Stimulated activated CD8-positive, alpha-beta memory T cell treated with anti-CD3 and anti-CD28 coated beads, Interleukin-7, amount 100 ng/mL, for 4 hours (primary cell): ENCODE results near the gene CPM.
"Not testable (repeated sequence)": the region's sequence is repeated elsewhere in the genome, so short reads cannot be mapped to it uniquely, and the experiment has no call there.

Experiments used
- DNase-seq, 2 donors: peaks; one replicate each; pipeline ENCODE4 v3.0.0-alpha.2; 2020; ENCODE audit warnings: low read depth in 2 of 2

Gene CPM

DNA sequence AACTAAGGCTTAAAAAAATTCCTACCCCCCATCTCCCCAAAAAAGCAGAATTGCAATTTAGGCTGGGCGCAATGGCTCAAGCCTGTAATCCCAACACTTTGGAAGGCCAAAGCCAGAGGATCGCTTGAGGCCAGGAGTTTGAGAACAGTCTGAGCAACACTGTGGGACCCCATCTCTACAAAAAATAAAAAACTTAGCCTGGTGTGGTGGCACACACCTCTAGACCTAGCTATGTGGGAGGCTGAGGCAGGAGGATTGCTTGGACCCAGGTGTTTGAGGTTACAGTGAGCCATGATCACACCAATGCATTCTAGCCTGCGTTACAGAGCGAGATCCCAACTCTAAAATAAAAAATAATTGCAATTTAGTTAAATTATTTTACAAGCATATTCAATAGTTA is 54.1 kb downstream of the CPM start:
- DNase-seq: no peak

DNA sequence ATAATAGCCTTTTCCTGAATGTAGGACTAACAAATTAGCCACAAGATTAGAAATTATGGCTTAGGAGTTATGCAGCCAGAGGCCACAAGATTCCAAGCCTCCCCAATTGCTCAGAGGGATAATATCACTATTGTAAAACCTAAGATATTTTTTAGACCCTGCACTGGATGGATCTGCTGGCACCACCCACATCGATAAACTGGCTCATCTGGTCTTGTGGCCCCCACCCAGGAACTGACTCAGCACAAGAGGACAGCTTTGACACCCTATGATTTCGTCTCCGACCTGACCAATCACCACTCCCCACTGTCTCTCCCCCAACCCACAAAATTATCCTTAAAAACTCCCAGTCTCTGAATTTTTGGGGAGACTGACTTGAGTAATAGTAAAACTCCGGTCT is 54.7 kb downstream of the CPM start:
- no peak for DNase-seq

DNA sequence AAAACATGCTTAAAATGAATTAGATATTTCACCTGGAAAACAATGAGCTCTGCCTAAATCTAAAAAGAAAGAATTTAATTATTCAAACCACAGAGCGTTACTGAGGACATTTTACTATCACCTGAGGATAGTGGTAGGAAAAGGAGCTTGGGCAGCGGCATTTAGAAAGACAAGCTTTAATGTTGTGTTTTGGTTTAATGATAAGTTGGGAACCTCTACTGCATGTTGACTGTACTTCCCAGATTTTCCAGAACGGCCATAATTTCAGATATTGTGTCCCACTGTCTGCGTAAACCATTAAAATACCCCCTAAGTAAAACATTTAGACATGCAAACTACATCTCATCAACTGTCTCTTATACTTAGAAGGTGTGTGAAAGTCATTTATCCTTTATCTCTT is 55.4 kb downstream of the CPM start:
- no peak for DNase-seq

DNA sequence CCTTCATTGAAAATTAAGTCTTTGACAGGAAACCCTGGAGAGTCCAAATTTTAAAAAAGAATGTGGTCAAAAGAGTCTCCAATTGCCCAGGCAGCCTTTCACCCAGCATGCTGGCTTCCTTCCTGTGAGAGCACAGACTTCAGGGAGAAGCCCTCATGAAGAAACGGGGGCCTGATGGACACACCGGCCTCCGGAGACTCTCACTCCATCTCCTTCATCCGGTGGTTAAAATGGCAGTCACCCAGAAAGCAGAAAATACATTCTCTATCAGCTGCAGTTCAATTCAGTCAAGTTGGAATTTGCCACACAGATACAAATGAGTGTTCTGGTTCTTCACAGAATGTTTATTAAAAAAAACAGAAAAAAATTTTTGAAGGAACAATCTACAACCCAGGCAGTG is 56.5 kb downstream of the CPM start:
- DNase-seq: no peak

DNA sequence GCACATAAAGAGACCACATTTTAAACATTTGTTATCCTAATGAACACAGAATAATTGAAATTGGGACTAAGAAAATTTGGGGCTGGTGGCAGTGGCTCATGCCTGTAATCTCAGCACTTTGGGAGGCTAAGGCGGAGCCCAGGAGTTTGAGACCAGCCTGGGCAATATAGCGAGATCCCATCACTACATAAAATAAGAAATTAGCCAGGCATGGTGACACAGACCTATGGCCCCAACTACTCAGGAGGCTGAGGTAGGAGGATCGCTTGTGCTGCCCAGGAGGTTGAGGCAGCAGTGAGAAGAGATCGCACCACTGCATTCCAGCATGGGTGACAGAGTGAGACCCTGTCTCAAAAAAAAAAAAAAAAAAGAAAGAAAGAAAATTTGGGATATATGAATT is 59.7 kb downstream of the CPM start:
- no peak for DNase-seq

DNA sequence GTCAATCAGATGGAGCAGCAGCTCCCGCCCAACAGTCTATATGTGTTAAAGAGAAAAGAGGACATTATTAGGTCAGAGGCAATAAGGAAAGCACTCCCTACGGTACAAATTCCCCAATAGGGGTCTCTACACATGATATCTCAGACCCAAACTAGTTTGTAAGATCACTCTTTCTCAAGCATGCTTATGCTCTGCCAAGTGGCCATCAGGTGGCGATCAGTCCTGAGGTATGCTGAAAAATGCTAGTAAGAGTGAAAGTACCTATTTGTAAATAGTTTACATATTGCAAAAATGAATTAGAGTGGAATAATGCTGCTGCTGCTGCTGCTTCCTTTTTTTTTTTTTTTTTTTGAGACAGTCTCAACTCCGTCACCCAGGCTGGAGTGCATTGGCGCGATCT is 61.0 kb downstream of the CPM start:
- no peak for DNase-seq

DNA sequence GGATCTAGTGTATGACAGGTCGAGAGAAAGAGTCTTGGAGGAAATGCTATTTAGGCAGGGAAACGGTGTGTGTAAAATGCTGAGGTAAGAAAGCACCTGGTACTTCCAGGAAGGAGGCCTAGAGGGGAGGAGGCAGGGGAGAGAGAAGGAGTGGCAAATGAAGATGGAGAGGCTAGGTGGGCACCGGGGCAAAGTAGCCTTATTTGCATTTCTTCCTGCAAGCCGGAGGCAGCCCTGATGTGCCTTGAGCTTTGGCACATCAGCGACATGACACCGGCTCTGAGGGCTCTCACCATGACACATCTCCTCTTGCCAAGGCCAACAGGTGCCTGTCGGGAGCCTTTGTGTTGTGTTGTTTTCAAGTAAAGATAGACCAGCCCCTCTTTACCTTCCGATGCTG is 61.6 kb downstream of the CPM start:
- DNase-seq: no peak

DNA sequence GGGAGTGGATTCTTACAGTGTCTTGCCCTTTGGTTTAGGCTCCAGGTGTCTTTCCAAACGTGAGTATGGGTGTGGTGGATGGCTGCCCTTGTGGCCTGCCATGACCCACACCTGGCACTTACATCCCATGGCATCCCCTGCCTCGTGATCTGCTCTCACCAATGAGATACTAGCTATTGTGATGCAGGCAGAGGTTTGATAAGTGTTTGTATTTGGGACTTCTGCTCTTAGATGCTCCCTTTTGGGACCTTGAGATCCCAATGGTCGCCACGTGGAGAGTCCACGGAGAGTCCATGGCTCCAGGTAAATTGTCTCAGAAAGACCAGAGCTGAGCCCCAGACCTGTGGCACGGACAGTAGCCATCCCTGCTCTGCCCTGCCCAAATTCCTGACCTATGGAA is 62.5 kb downstream of the CPM start:
- no peak for DNase-seq

DNA sequence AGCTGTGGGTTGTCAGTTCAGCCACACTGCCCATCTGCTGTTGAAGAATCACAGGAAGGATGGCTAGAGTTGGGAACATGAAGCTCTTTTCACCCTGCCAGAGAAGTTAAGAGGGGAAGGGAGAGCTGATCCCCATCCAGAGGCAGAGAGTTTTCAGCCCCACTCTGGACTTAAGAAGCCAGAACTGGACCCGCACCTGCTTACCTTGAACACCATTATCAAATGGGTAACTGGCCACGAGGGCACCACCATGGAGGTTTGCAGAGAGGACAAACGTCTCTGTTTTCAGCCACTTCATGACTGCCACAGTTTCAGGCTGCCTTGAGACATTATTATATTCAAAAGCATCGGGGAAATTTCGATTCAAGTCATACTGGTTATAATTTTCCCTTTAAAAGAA is 63.0 kb downstream of the CPM start:
- DNase-seq: no peak

DNA sequence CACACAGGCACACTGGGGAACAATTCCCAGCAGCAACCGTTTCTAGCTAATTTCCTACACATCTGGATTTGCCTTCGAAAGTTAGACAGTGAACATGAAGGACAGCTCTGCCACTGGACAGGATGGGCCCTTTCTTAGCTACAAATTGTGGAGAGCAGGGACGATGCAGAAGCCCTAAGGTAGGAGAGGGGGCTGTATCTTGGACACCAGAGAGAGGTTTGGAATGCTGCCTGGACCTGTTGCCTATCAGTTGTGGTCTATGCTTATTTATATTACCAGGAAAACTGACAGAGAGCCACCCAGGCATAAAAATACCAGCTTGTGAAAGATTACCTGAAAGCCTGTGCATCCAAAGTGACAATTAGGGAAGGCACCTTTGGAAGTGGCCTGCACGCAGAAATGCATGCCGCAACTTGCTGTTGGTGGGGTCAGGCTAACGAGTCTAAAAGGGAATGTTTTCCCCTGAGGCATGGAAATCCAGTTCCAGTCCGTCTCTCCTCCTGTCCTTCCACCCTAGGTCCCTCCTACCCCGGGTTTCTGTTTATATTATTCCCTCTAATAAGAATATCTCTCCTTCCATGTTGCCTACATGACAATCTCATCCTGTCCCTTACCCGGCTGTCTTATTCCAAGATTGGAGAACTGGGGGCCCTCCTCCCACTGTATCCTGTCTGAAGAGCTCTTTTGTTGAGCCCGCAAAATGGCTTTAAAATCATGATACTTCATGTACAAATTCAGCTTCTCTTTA is 64.8 kb downstream of the CPM start:
- no peak for DNase-seq

DNA sequence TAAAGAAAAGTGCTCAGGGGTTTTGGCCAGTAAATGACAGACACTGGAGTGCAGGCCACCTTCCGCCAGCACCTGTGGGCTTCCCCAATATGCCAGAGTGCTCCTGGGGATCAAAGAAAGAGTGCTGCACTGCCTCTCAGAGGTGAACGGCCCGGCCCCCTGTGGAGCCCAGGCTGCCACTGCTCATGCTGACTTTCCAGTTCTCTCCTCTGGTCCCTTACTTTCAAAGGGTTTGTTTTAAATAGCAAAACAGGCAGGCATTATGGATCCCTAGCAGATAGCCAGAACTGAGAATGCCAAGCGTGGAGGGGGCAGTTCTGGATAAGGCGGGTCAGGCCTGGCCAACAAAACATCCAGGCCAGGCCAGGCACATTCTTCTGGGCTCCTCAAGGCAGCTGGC is 65.4 kb downstream of the CPM start:
- DNase-seq: no peak

DNA sequence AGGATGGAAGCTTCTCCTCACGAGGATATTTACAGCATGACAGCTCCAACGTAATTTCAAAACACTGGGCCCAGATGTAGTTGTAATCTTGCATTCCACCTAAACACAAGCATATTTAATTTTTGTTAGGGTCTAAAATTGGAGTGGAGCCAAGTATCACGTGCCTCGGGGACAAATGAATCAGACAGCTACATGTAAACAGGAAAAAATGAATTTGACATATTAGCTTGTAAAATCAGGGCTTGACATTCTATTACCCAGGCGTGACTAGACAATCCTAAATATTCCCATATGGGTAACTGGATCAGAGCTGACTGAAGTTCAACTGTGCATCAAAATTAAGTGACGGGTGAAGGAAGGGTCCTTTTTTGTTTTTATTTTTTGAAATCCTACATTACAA is 66.0 kb downstream of the CPM start:
- DNase-seq: no peak

DNA sequence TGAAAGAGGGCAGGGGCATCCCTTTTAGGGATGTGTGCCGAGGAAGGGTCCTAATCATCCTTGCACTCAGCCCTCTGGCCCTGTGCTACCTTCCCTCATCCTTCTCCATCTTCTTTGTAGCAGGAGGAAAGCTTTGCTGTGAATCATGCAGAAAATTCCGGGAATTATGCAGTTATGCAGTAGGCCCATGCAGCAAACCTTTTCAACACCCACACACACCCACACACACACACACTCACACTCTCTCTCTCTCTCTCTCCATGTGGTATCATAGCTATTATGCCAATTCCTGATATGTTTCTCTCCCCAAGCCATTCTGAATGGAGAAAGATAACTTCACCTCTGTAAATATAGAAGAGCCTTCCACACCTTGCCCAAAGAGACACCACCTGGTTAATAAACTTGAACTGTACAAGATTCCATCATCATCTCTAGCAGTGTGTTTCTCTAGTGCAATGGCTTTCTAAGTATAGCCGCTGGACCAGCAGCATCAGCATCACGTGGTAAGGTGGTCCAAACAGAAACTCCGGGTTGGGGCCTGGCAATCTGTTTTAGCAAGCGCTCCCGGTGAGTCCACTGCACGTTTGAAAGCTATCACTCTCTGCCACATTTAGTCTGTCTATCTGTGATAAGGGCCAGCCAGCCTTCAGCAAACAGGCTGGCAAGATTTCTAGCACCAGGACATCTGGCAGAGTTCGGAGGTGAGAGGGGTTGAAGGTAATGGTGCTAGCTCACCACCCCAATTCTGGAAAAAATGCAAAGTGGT is 67.4 kb downstream of the CPM start:
- DNase-seq: no peak

DNA sequence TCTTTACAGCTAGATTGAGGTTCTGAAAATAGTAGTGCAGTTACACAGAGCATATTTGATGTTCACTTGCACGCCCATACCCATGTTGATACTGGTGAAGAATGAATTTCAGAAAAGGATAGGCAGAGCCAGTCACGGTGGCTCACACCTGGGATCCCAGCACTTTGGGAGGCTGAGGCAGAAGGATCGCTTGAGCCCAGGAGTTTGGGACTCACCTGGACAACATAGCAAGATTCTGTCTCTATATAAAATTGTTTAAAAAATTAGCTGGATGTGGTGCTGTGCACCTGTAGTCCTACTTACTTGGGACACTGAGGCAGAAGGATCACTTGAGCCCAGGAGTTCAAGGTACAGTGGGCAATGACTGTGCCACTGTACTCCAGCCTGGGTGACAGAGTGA is 68.4 kb downstream of the CPM start:
- DNase-seq: no peak

DNA sequence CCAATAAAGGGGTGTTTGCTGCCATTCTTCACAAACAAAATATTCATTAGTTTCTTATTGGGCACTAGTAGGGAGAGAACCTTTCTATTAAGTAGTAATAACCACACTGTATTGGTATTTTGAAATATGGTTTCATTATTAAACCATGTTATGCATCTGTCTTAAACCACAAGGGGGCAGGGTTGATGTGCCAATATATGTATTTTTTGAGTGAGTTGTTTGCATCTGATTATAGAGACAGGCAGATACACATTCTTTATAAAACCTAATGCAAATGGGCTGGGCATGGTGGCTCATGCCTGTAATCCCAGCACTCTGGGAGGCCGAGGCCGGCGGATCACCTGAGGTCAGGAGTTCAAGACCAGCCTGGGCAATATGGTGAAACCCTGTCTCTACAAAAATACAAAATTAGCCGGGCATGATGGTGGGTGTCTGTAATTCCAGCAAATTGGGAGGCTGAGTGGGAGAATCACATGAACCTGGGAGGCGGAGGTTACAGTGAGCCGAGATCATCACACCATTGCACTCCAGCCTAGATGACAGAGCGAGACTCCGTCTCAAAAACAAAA is 69.0 kb downstream of the CPM start:
- not testable (repeated sequence) for DNase-seq

DNA sequence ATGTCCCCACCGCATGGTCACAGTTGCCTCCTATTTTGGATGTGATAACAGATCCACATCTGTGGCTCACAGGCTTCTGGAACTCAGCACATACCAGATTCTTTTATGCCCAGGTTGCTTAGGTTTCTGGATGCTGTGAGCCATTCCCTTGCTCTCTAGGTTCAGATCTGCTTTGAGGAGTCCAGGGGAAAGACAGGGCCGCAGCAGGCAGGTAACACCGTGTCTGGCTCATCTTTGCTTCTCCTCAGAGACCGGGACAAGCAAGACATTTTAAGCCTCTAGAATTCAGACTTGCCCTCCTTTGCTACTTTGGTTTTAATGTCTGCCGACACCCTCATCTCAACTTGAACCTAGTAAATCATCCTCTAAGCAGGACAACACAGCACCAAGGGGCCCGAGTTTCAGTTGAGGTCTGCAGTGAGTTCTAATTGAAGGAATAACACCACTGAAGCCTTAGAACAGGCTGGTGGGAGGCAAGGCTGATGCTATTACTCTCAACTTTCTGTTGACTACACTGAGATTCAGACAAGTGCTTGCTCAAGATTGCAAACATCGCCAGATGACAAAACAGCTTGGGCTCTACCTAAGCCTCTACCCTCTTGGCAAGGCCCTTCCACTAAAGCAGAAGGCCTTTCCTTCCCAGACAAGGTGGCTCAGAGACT is 69.7 kb downstream of the CPM start:
- no peak for DNase-seq

DNA sequence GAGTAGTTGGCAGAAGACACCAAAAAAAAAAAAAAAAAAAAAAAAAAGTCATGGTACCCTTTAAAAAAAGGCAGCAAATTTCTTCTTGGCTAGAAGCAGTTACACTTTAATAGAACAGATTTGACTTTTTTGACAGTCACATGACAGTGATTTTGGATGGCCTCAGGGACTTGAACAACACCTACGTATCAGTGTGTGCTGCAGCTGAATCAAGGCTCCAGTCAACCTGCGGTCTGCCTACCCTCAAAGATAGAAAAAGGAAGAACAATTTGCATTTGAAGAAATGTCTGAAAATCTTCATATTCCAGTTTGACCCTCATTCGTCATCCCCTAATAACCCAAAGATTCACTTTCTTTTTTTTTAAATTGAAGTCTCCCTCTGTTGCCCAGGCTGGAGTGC is 71.1 kb downstream of the CPM start:
- no peak for DNase-seq

DNA sequence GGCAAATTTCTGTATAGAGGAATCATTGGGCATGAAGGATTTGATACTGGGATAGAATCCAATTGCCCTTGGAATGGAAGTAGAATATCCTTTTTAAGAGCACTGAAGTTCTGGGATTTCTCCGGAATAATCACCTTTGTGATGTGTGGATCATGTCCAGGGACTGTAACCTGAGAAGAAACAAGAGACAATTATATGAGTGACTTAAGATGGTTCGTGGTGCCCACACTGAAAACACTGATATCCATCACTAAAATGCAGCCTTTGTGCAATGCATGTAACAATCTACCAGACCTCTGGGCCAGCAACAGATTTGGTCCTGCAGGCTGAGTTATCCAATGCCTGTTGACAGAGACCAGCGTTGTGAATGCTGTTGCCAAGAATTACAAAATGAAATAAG is 76.5 kb downstream of the CPM start:
- no peak for DNase-seq

DNA sequence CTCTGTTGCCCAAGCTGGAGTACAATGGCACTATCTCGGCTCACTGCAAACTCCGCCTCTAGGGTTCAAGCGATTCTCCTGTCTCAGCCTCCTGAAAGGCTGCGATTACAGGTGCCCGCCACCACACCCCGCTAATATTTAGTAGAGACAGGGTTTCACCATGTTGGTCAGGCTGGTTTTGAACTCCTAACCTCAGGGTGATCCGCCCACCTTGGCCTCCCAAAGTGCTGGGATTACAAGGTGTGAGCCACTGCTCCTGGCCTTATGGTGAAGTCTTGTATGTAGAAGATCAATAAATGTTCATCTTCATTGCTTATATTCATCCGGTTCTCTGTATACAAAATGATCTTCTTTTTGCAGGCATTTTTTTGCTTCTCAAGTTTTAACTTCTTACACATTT is 77.2 kb downstream of the CPM start:
- no peak for DNase-seq

DNA sequence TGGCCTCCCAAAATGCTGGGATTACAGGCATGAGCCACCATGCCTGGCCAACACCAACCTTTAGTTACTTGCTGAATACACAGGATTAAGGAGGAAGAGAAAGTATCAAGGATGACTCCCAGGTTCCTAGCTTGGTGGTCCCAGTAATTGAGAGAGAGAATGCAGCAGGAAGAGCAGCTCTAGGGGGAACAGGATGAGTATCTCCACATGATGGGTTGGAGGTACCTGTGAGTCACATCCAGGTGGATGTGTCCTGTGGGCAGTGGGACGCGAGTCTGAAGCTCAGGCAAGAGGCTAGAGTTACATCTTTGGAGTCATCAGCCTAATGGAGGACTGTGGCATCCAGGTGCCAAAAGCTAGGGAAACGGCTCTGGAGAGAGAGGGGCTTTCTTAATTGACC is 77.9 kb downstream of the CPM start:
- DNase-seq: no peak

DNA sequence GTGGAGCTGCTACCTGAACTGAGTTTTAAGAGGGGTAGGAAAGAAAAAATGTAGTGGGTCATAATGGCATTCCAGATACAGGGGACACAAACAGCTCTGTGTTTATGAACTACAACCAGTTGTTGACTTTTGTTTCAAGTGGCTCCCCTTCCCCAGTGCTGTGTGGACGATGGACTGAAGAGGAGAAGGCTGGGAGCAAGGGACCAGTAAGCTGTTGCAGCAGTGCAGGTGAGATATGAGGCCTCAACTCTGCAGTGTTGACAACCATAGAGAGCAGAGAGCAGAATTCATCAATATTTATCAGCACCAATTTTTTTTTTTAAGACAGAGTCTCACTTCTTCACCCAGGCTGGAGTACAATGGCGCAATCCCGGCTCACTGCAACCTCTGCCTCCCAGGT is 78.4 kb downstream of the CPM start:
- no peak for DNase-seq

DNA sequence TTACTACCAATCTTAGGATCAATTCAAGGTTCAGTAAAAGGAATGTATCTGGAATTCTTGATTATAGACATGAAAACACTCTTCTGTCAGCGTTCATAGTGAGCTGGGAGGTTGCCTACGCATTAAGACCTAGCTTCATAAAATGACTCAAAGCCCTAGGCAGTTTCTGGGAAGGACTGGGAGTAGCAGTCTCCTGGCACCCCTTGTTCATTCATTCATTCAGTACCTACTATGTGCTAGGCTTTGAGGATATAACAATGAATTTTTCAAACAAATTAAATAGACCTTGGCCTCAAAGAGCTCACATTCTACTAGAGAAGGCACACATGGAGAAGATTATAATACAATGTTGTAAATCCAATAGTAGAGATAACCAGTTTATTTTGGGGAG is 78.9 kb downstream of the CPM start:
- no peak for DNase-seq
